Measurements from ENCODE around the gene ANKRD40CL. TPM values are rescaled to one million over a fixed set of nuclear protein-coding genes. Genes with fewer than 3 reads are reported as not detected.

ANKRD40CL gene
- total and polyA plus RNA-seq, 7 experiments from 2014 or later = not detected

GRCh38 chr17:50719144-50719923 lies 48.0 kb downstream of the ANKRD40CL start, which contains the start of gene LUC7L3:
Gene LUC7L3, plus strand, starts transcription at chr17:50719603. Its CDS starts 130 bp downstream, at chr17:50719733.
- Mint-ChIP-seq H3K27ac (peak within 1 kb of the TSS; percentile 93 to 100 (median 99)), H3K36me3 (peaks cover 0 to 9% (median 0%) of the 10 kb centered on the region in 5 donors), H3K9me3 (no peaks in the 10 kb centered on the region), H3K4me1 (peaks cover 19 to 37% (median 27%) of the 10 kb centered on the region in 7 donors), H3K4me3 (peak within 1 kb of the TSS; percentile 84 to 99 (median 98)), H3K27me3 (no peaks in the 10 kb centered on the region)
- CTCF ChIA-PET = no interaction called here
- ATAC-seq (peak; percentile 98), DNase-seq (peak; percentile 88 to 97 (median 95))
- Histone ChIP-seq H3K27ac (ENCODE audit: low read depth, low read length) (peak within 1 kb of the TSS; percentile 95), H3K4me3 (ENCODE audit: low read length) (peak within 1 kb of the TSS; percentile 92), H3K27me3 (ENCODE audit: control insufficient read depth in 2 of 2, insufficient read depth in 2 of 2, low read length in 2 of 2) (no peaks in the 10 kb centered on the region), H3K4me1 (ENCODE audit: control insufficient read depth in 2 of 2, insufficient read depth in 2 of 2, low read length in 2 of 2) (peaks cover 22 to 26% of the 10 kb centered on the region in 2 donors), H3K36me3 (ENCODE audit: control insufficient read depth in 2 of 3, insufficient read depth in 3 of 3, low read length in 3 of 3) (peaks cover 0 to 10% (median 0%) of the 10 kb centered on the region in 3 experiments), H3K9me3 (ENCODE audit: control insufficient read depth in 2 of 3, low read length in 3 of 3) (no peaks in the 10 kb centered on the region)
- POLR2A ChIA-PET = interaction anchor here (0.5 to 3.3 kb wide), 9 partner anchors 11 to 542 kb away, joined by 3 to 58 read pairs (median 3); partner anchors contain the start of genes ANKRD40, TOB1 and XYLT2
- intact Hi-C loops (cut with micrococcal nuclease) = loop anchor here (1.0 to 2.0 kb wide), 5 partner anchors 11 to 931 kb away; partner anchors contain the start of genes KAT7 (in 1 of the 2), MBTD1 (in 1 of the 2), NME1 (in 1 of the 2) and TOB1 (in 1 of the 2)

DNA sequence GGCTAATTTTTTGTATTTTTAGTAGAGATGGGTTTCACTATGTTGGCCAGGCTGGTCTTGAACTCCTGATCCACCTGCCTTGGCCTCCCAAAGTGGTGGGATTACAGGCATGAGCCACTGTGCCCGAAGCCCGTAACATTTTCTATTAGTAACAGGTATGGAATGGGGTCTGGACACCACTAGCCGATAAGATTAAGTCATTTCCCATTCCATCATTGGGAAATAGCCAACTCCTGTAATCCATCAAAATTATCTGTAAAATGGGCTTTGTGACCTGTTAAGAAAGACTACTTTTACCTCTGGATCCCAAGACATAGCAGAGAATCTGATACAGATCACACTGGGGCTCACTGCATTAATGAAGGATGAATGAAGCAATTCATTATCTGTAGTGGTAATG lies 51.8 kb downstream of the ANKRD40CL start:
- ATAC-seq = no peak
- ChIA-PET POLR2A (no interaction called here), CTCF (interaction anchor here (0.7 kb wide), 1 partner anchor 77 kb away, joined by 3 read pairs; no protein-coding TSS in a partner anchor)
- Mint-ChIP-seq H3K9me3 (no peaks in the 10 kb centered on the region), H3K36me3 (peaks cover 0 to 3% (median 0%) of the 10 kb centered on the region in 5 donors), H3K4me1 (peaks cover 0 to 14% (median 6%) of the 10 kb centered on the region in 7 donors), H3K4me3 (no peak overlapping the region), H3K27ac (no peak overlapping the region), H3K27me3 (peaks cover 0 to 5% (median 0%) of the 10 kb centered on the region in 5 donors)
- H3K27me3 ChIP-seq (ENCODE audit: control insufficient read depth in 2 of 2, insufficient read depth in 2 of 2, low read length in 2 of 2) = no peaks in the 10 kb centered on the region
- no peak overlapping the region for H3K27ac ChIP-seq (ENCODE audit: low read depth, low read length)
- no peak overlapping the region for H3K4me3 ChIP-seq (ENCODE audit: low read length)
- H3K9me3 ChIP-seq (ENCODE audit: control insufficient read depth in 2 of 3, low read length in 3 of 3) = no peaks in the 10 kb centered on the region
- peaks cover 0 to 4% of the 10 kb centered on the region in 2 donors for H3K4me1 ChIP-seq (ENCODE audit: control insufficient read depth in 2 of 2, insufficient read depth in 2 of 2, low read length in 2 of 2)
- peaks cover 0 to 6% (median 0%) of the 10 kb centered on the region in 3 experiments for H3K36me3 ChIP-seq (ENCODE audit: control insufficient read depth in 2 of 3, insufficient read depth in 3 of 3, low read length in 3 of 3)
- intact Hi-C loops (cut with micrococcal nuclease) = no loop called here
- no peak for DNase-seq

- Histone ChIP-seq H3K27ac (ENCODE audit: low read depth, low read length) (no peak overlapping the region), H3K9me3 (ENCODE audit: control insufficient read depth in 2 of 3, low read length in 3 of 3) (no peaks in the 10 kb centered on the region), H3K4me3 (ENCODE audit: low read length) (no peak overlapping the region), H3K4me1 (ENCODE audit: control insufficient read depth in 2 of 2, insufficient read depth in 2 of 2, low read length in 2 of 2) (peaks cover 13 to 15% of the 10 kb centered on the region in 2 donors), H3K27me3 (ENCODE audit: control insufficient read depth in 2 of 2, insufficient read depth in 2 of 2, low read length in 2 of 2) (no peaks in the 10 kb centered on the region), H3K36me3 (ENCODE audit: control insufficient read depth in 2 of 3, insufficient read depth in 3 of 3, low read length in 3 of 3) (no peaks in the 10 kb centered on the region)
- Mint-ChIP-seq H3K4me3 (no peak overlapping the region), H3K27me3 (peaks cover 0 to 7% (median 0%) of the 10 kb centered on the region in 5 donors), H3K36me3 (no peaks in the 10 kb centered on the region), H3K4me1 (peaks cover 11 to 29% (median 23%) of the 10 kb centered on the region in 7 donors), H3K27ac (peak overlapping the region in 1 of 9 donors; percentile 31), H3K9me3 (no peaks in the 10 kb centered on the region)
- ChIA-PET CTCF (no interaction called here), POLR2A (no interaction called here)
- DNase-seq (no peak), ATAC-seq (no peak)
- intact Hi-C loops (cut with micrococcal nuclease) = no loop called here
These were observed 54.7 kb downstream of the ANKRD40CL start for GRCh38 chr17:50712641-50713040.

Small RNA genes within 50 kb of the gene (microRNA-seq; reads per million reads assigned to microRNA genes)
- not detected for gene MIR8059 (ENCODE audit: borderline microRNAs expressed)

Other genes starting within 250 kb of the ANKRD40CL start
- gene EPN3, start 234.8 kb downstream of the ANKRD40CL start, total RNA-seq = not detected
- not detected for gene EPN3, start 234.8 kb downstream of the ANKRD40CL start, polyA plus RNA-seq
- 10 to 100 TPM; 14.3 to 19.4 (median 16.4) TPM for gene SPATA20, start 220.3 kb downstream of the ANKRD40CL start, total RNA-seq
- gene SPATA20, start 220.3 kb downstream of the ANKRD40CL start, polyA plus RNA-seq = 1 to 10 TPM; 3.7 to 5.6 TPM
- not detected for gene CACNA1G, start 206.8 kb downstream of the ANKRD40CL start, total RNA-seq
- not detected for gene CACNA1G, start 206.8 kb downstream of the ANKRD40CL start, polyA plus RNA-seq
- 10 to 100 TPM in 1 of 5 experiments, 1 to 10 TPM in 2, under 1 TPM in 1, not detected in 1; 0.68 to 22.4 (median 1.3) TPM for gene ABCC3, start 132.6 kb downstream of the ANKRD40CL start, total RNA-seq
- not detected for gene ABCC3, start 132.6 kb downstream of the ANKRD40CL start, polyA plus RNA-seq
- 10 to 100 TPM; 27.4 to 37.2 (median 33.4) TPM for gene ANKRD40, start 59.6 kb downstream of the ANKRD40CL start, total RNA-seq
- gene ANKRD40, start 59.6 kb downstream of the ANKRD40CL start, polyA plus RNA-seq = 1 to 10 TPM; 3.6 to 5.7 TPM
- gene LUC7L3, start 47.9 kb downstream of the ANKRD40CL start, total RNA-seq = 100 to 1,000 TPM; 131 to 331 (median 149) TPM
- gene LUC7L3, start 47.9 kb downstream of the ANKRD40CL start, polyA plus RNA-seq = 10 to 100 TPM; 41.8 to 65.3 TPM
- not detected for gene WFIKKN2, start 68.1 kb upstream of the ANKRD40CL start, total RNA-seq
- not detected for gene WFIKKN2, start 68.1 kb upstream of the ANKRD40CL start, polyA plus RNA-seq
- gene TOB1, start 98.8 kb upstream of the ANKRD40CL start, total RNA-seq = 100 to 1,000 TPM in 4 of 5 experiments, 10 to 100 TPM in 1; 51.5 to 261 (median 131) TPM
- 10 to 100 TPM; 27.9 to 33.7 TPM for gene TOB1, start 98.8 kb upstream of the ANKRD40CL start, polyA plus RNA-seq

Measured in naive thymus-derived CD4-positive, alpha-beta T cell (primary cell).